GM19351 (cell line): ENCODE measurements around the gene NMD3.
"Not testable (repeated sequence)": the region's sequence is repeated elsewhere in the genome, so short reads cannot be mapped to it uniquely, and the experiment has no call there.

Experiments
- ATAC-seq: cut with Tn5 transposase; IDR thresholded peaks from one replicate; pipeline ENCODE4 v1.9.1; 2021; ENCODE audit warnings: mild to moderate bottlenecking, moderate library complexity; ENCODE audit not compliant: unreplicated experiment

NMD3 gene

GRCh38 chr3:161274691-161275298 lies 53.7 kb downstream of the NMD3 start:
- peak; percentile 90 for ATAC-seq

DNA sequence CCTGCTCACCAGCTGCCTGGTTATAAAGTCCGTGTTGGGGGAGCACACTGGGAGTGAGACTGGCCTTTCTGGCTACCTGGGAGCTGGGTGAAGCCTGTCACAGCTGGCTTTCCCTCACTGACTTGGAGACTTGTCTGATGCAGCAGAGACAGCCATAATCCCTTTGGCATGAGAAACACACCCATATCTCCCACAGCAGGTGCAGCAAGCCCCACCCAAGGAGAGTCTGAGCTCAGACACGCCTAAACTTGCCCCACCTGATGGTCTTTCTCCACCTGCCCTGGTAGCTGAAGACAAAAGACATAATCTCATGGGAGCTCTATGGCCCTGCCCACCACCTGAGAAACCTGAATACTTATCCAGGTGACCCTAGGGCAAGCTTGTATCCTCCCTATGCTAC lies 54.8 kb downstream of the NMD3 start:
- ATAC-seq = no peak

DNA sequence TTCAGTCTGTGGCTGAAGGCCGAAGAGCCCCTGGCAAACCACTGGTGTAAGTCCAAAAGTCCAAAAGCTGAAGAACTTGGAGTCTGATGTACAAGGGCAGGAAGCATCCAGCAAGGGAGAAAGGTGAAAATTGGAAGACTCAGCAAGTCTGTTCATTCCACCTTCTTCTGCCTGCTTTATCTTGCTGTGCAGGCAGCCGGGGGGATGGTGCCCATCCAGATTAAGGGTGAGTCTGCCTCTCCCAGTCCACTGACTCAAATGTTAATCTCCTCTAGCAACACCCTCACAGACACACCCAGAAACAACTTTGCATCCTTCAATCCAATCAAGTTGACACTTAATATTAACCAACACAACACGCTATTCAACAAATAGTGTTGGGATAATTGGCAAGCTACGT lies 61.3 kb downstream of the NMD3 start:
- not testable (repeated sequence) for ATAC-seq

DNA sequence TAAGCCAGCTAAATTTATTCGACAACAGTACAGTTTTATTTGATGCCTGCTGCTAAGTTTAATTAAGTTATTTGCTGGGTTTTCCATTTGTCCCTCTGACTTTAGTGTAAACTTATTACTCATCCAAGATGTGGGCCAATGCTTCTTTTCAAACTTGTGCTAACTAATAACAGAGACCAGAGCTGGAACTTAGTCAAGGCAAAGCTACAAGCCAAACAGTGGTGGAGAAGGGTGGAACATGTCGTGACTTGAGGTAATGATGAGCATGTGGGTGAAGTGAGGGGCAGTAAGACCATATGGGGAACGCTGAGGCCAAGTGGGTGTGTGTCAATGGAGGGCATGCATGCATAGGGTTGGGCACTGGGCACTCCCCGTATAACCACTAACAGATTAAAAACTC lies 63.9 kb downstream of the NMD3 start:
- ATAC-seq = no peak

GRCh38 chr3:161289174-161289573 lies 68.1 kb downstream of the NMD3 start:
- ATAC-seq = no peak

DNA sequence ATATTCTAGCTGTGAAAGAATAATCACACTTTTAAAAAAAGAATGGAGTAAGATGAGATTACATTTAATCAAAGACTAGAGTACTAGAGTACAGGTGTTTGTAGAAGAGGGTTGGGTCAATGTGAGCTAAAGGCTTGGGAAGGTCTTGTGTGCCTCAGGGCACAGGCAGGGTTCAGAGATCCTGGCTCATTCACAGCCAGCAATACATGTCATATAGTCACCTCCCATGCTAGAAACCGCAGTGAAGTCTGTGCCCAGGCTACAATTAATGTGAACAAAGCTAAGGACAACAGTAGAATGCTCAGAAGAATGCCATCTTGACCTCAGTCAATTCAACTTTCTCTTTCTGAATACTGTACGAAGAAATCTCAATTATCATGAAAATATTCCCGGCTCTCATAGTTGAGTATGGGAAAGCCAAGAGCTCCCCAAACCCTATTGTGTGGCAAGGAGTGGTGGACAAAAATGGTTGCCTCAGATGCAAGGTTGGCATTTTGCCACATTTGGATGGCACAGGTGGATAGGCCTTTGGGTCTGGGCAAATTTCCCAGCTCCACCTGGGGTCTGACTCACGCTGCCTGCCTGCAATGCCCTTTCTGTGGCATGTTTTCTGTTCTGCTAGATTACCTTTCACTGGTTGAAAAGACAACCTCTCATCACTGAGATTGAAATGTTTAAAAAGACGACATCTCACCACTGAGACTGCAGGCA lies 70.2 kb downstream of the NMD3 start:
- no peak for ATAC-seq

GRCh38 chr3:161293381-161293780 lies 72.3 kb downstream of the NMD3 start:
- ATAC-seq = no peak

GRCh38 chr3:161295325-161295724 lies 74.2 kb downstream of the NMD3 start:
- no peak for ATAC-seq

DNA sequence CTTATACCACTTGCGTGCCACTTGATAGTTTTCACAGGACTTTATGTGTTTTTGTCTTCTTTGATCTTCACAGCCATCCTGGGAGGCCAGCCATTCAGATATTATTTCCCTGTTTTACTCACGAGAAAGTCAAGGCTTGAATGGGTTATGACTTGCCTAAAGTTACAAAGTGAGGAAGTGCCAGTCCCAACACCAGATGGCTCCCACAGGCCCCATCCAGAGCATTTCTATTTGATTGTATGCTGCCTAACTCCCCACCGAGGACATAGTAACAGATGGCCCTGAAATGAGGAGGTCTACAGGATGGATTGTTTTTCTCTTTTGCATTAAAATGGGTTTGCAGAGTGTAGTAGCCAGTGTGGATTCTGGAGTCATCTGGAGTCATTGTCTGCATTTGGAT lies 75.7 kb downstream of the NMD3 start:
- ATAC-seq = no peak
